22Rv1 (cell line): ENCODE data around the gene CNP.

ENCODE experiments used
- ZFX ChIP-seq: fragments of 450-650 bp; IDR thresholded peaks from 2 replicates; pipeline ENCODE4 v1.6.1; 2017; ENCODE audit warnings: antibody characterized with exemption, borderline replicate concordance
- TF ChIP-seq, protein P1 (sequence below): fragments of 450-650 bp; IDR thresholded peaks from 2 replicates; pipeline ENCODE4 v1.5.1; 2017; ENCODE audit warnings: mild to moderate bottlenecking

DNA sequence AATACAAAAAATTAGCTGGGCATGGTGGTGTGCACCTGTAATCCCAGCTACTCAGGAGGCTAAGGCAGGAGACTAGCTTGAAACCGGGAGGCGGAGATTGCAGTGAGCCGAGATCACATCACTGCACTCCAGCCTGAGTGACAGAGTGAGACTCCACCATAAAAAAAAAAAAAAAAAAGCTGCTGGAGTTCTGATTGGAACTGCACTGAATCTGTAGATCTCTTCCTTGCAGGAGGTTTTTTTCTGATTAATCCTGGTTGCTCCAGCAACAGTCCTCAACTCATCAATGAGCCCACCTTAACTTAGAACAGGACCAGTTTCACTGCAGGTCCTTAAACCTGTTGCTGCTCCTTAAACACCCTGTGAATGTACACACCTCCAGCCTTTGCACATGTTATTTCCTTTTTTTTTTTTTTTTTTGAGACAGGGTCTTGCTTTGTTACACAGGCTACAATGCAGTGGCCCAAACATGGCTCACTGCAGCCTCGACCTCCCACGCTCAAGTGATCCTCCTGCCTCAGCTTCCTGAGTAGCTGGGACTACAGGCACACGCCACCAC, 37.8 kb upstream of the CNP start:
- TF ChIP-seq, protein P1, sequence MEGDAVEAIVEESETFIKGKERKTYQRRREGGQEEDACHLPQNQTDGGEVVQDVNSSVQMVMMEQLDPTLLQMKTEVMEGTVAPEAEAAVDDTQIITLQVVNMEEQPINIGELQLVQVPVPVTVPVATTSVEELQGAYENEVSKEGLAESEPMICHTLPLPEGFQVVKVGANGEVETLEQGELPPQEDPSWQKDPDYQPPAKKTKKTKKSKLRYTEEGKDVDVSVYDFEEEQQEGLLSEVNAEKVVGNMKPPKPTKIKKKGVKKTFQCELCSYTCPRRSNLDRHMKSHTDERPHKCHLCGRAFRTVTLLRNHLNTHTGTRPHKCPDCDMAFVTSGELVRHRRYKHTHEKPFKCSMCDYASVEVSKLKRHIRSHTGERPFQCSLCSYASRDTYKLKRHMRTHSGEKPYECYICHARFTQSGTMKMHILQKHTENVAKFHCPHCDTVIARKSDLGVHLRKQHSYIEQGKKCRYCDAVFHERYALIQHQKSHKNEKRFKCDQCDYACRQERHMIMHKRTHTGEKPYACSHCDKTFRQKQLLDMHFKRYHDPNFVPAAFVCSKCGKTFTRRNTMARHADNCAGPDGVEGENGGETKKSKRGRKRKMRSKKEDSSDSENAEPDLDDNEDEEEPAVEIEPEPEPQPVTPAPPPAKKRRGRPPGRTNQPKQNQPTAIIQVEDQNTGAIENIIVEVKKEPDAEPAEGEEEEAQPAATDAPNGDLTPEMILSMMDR = no peak
- TF ChIP-seq ZFX = no peak
